Ovary (tissue), 9 donors: ENCODE results near the gene RDX. TPM values are rescaled to one million over a fixed set of nuclear protein-coding genes. Genes with fewer than 3 reads are reported as not detected.

Experiments
- DNase-seq, 5 donors: peaks; one replicate each; pipeline ENCODE4 v3.0.0-alpha.2; 2019 to 2020
- H3K27ac ChIP-seq, 2 donors: fragments of 200-600 bp; one replicate each; pipeline versions ENCODE4 v1.5.1 to v1.8.0; 2019 to 2022
- H3K27me3 ChIP-seq: fragments of 200-600 bp; one replicate; pipeline ENCODE4 v1.8.0; 2022
- H3K36me3 ChIP-seq: fragments of 200-600 bp; sonication (generic); one replicate; pipeline ENCODE4 v1.5.1; 2019
- H3K4me1 ChIP-seq: one replicate; pipeline ENCODE4 v1.8.1; 2013; ENCODE audit warnings: mild to moderate bottlenecking, moderate library complexity; ENCODE audit not compliant: insufficient read depth
- H3K4me3 ChIP-seq: fragments of 200-600 bp; sonication (generic); one replicate; pipeline ENCODE4 v1.5.1; 2017
- H3K9me3 ChIP-seq, 2 donors: fragments of 200-600 bp in 1 of 2; sonication (generic) in 1 of 2; one replicate each; pipeline versions ENCODE4 v1.5.1 to v1.8.1; 2013 to 2019; ENCODE audit warnings: mild to moderate bottlenecking in 1 of 2, moderate library complexity in 1 of 2
- CTCF ChIP-seq, 3 donors: fragments of 450-650 bp in 2 of 3; fragments of 200-600 bp in 1 of 3; IDR thresholded peaks; one replicate each; pipeline versions ENCODE4 v1.5.1 to v1.8.0; 2016 to 2022; ENCODE audit warnings: antibody characterized with exemption in 3 of 3, mild to moderate bottlenecking in 1 of 3
- EP300 ChIP-seq: sonication (generic); formaldehyde crosslinking; IDR thresholded peaks from one replicate; pipeline ENCODE4 v1.6.1; 2017; ENCODE audit warnings: antibody characterized with exemption
- POLR2A ChIP-seq: fragments of 450-650 bp; IDR thresholded peaks from one replicate; pipeline ENCODE4 v1.6.1; 2017; ENCODE audit warnings: antibody characterized with exemption, mild to moderate bottlenecking, moderate library complexity
- WGBS, 3 donors: extraction: QIAGEN DNeasy Blood & Tissue Kit in 1 of 3; methylation state at CpG; one replicate each; pipeline versions ENCODE4 v1.1.5 to v1.1.7; 2013 to 2017; 5-methylcytosine and 5-hydroxymethylcytosine counted together
- intact Hi-C, 4 donors: fragments of 100-400 bp; cut with DNase I; formaldehyde crosslinking; loops; one replicate each; pipeline versions ENCODE4 v1.11.0 to v1.15.1; 2022 to 2023
- polyA plus RNA-seq, 2 donors: library from polyadenylated mRNA; stranded (reverse); fragments of 200-250 nt in 1 of 2; fragments of 350-450 nt in 1 of 2; fragmentation: Illumina TruSeq in 1 of 2; extraction: RNeasy Lipid Tissue Mini Kit (QIAGEN cat#74804) in 1 of 2; gene quantifications; one replicate each; pipeline ENCODE4 v1.2.3, GENCODE V29; 2013 to 2014
- total RNA-seq, 7 donors: library from RNA; depleted of rRNA in 2 of 7; stranded (reverse); fragments of >200 nt in 2 of 7; fragmentation: NEBNext Ultra II Directional in 3 of 7; extraction: Animal tissue kit (Norgen Biotek cat#: 25700) in 3 of 7; gene quantifications; one replicate each; pipeline versions ENCODE4 v1.1.0 to v1.2.4, GENCODE V29; 2016 to 2023
- donor health status: DM: no; HTN: no; CAD: no; lungs with moderate emphysema.
- donor health status: DM: no; HTN: no; CAD: no.
- donor health status: Bipolar disorder and iron deficiency.
- donor health status: DM: yes; HTN: yes; CAD: no.
- donor health status: DM: no; HTN: no; CAD: no.
- donor health status: DM: yes; HTN: yes; CAD: no.

The RDX gene
- total and polyA plus RNA-seq, 9 donors = 40.0 to 175 (median 126) TPM

GRCh38 chr11:110161061-110161460, 135.4 kb downstream of the RDX start:
- intact Hi-C loops = no loop called here

GRCh38 chr11:110160437-110160836, 136.0 kb downstream of the RDX start:
- Histone ChIP-seq H3K4me1 (no peaks in the 10 kb centered on the region), H3K4me3 (no peak overlapping the region), H3K27ac (no peak overlapping the region), H3K9me3 (no peaks in the 10 kb centered on the region), H3K27me3 (no peaks in the 10 kb centered on the region), H3K36me3 (no peaks in the 10 kb centered on the region)
- no peak for TF ChIP-seq CTCF (IDR thresholded peaks at IDR 0.05)
- TF ChIP-seq EP300 = no peak
- TF ChIP-seq POLR2A = no peak
- DNase-seq = no peak
- WGBS, 3 donors = 45 to 71% (median 71%) methylated on average over 2 of the region's 2 CpGs
- intact Hi-C loops = no loop called here

More at GRCh38 chr11:110161061-110161460, 135.4 kb downstream of the RDX start:
- Histone ChIP-seq H3K36me3 (no peaks in the 10 kb centered on the region), H3K27me3 (no peaks in the 10 kb centered on the region), H3K4me1 (no peaks in the 10 kb centered on the region), H3K27ac (no peak overlapping the region), H3K4me3 (no peak overlapping the region), H3K9me3 (no peaks in the 10 kb centered on the region)
- 95 to 97% (median 97%) methylated on average over 9 of the region's 9 CpGs for WGBS, 3 donors
- DNase-seq = no peak
- TF ChIP-seq POLR2A = no peak
- TF ChIP-seq EP300 = no peak
- TF ChIP-seq CTCF (IDR thresholded peaks at IDR 0.05) = no peak

- Histone ChIP-seq H3K4me3 (no peak overlapping the region), H3K27me3 (no peaks in the 10 kb centered on the region), H3K27ac (no peak overlapping the region), H3K4me1 (no peaks in the 10 kb centered on the region), H3K9me3 (no peaks in the 10 kb centered on the region), H3K36me3 (no peaks in the 10 kb centered on the region)
- intact Hi-C loops = no loop called here
- DNase-seq = no peak
- 82 to 86% (median 83%) methylated on average over 3 of the region's 3 CpGs for WGBS, 3 donors
- no peak for TF ChIP-seq EP300
- TF ChIP-seq POLR2A = no peak
- no peak for TF ChIP-seq CTCF (IDR thresholded peaks at IDR 0.05)
These were observed 136.4 kb downstream of the RDX start for GRCh38 chr11:110160016-110160415.

GRCh38 chr11:110159476-110159875, 136.9 kb downstream of the RDX start:
- Histone ChIP-seq H3K4me3 (no peak overlapping the region), H3K9me3 (no peaks in the 10 kb centered on the region), H3K36me3 (no peaks in the 10 kb centered on the region), H3K27ac (no peak overlapping the region), H3K4me1 (no peaks in the 10 kb centered on the region), H3K27me3 (no peaks in the 10 kb centered on the region)
- no peak for TF ChIP-seq EP300
- no peak for TF ChIP-seq CTCF (IDR thresholded peaks at IDR 0.05)
- TF ChIP-seq POLR2A = no peak
- 91 to 95% (median 92%) methylated on average over 1 of the region's 1 CpG for WGBS, 3 donors
- no peak for DNase-seq
- intact Hi-C loops = no loop called here
